ENCODE data around the gene CLEC16A.
"Not testable (repeated sequence)": the region's sequence is repeated elsewhere in the genome, so short reads cannot be mapped to it uniquely, and the experiment has no call there.

The CLEC16A gene

GRCh38 chr16:10926867-10927266 lies 17.5 kb upstream of the CLEC16A start:
- no CpG with 5 or more reads among the region's 5 CpGs for WGBS (ENCODE audit: insufficient coverage, insufficient read length)

GRCh38 chr16:10927497-10928112 lies 16.8 kb upstream of the CLEC16A start:
- no peak for DNase-seq (ENCODE audit: low read depth, low spot score)
- Histone ChIP-seq H3K9me3 (ENCODE audit: control insufficient read depth, insufficient read depth, low read length) (no peaks in the 10 kb centered on the region), H3K4me1 (ENCODE audit: control insufficient read depth, insufficient read depth, low read length) (peaks cover 5% of the 10 kb centered on the region), H3K27me3 (ENCODE audit: control insufficient read depth, insufficient read depth, low read length) (no peaks in the 10 kb centered on the region), H3K27ac (ENCODE audit: low read length) (no peak overlapping the region), H3K36me3 (ENCODE audit: control insufficient read depth, insufficient read depth, low read length) (0 out of 2 replicates have a peak, but pooled peaks cover 4% of the 10 kb centered on the region), H3K4me3 (ENCODE audit: low read length) (no peak overlapping the region)
- WGBS (ENCODE audit: insufficient coverage, insufficient read length): no CpG with 5 or more reads among the region's 11 CpGs

More at GRCh38 chr16:10926867-10927266, 17.5 kb upstream of the CLEC16A start:
- Histone ChIP-seq H3K27ac (ENCODE audit: low read length) (no peak overlapping the region), H3K36me3 (ENCODE audit: control insufficient read depth, insufficient read depth, low read length) (no peaks in the 10 kb centered on the region), H3K4me3 (ENCODE audit: low read length) (no peak overlapping the region; the same call in 1 of the 2 replicates), H3K4me1 (ENCODE audit: control insufficient read depth, insufficient read depth, low read length) (peaks cover 5% of the 10 kb centered on the region), H3K9me3 (ENCODE audit: control insufficient read depth, insufficient read depth, low read length) (no peaks in the 10 kb centered on the region), H3K27me3 (ENCODE audit: control insufficient read depth, insufficient read depth, low read length) (no peaks in the 10 kb centered on the region)
- DNase-seq (ENCODE audit: low read depth, low spot score): no peak

- not testable (repeated sequence) for H3K4me1 ChIP-seq (ENCODE audit: control insufficient read depth, insufficient read depth, low read length); H3K36me3 ChIP-seq (ENCODE audit: control insufficient read depth, insufficient read depth, low read length); DNase-seq (ENCODE audit: low read depth, low spot score); H3K27ac ChIP-seq (ENCODE audit: low read length); H3K27me3 ChIP-seq (ENCODE audit: control insufficient read depth, insufficient read depth, low read length); H3K4me3 ChIP-seq (ENCODE audit: low read length); H3K9me3 ChIP-seq (ENCODE audit: control insufficient read depth, insufficient read depth, low read length)
- no CpG with 5 or more reads among the region's 12 CpGs for WGBS (ENCODE audit: insufficient coverage, insufficient read length)
These were observed 15.3 kb upstream of the CLEC16A start for GRCh38 chr16:10929097-10929496.

GRCh38 chr16:10929853-10930754 lies 14.3 kb upstream of the CLEC16A start:
- H3K36me3 ChIP-seq (ENCODE audit: control insufficient read depth, insufficient read depth, low read length): 0 out of 2 replicates have a peak, but pooled peaks cover 4% of the 10 kb centered on the region
- H3K9me3 ChIP-seq (ENCODE audit: control insufficient read depth, insufficient read depth, low read length): no peaks in the 10 kb centered on the region
- H3K4me3 ChIP-seq (ENCODE audit: low read length): no peak overlapping the region
- H3K4me1 ChIP-seq (ENCODE audit: control insufficient read depth, insufficient read depth, low read length): no peaks in the 10 kb centered on the region
- no peak overlapping the region for H3K27ac ChIP-seq (ENCODE audit: low read length)
- WGBS (ENCODE audit: insufficient coverage, insufficient read length): no CpG with 5 or more reads among the region's 15 CpGs
- no peaks in the 10 kb centered on the region for H3K27me3 ChIP-seq (ENCODE audit: control insufficient read depth, insufficient read depth, low read length)
- DNase-seq (ENCODE audit: low read depth, low spot score): no peak

- no CpG with 5 or more reads among the region's 2 CpGs for WGBS (ENCODE audit: insufficient coverage, insufficient read length)
- no peak overlapping the region for H3K27ac ChIP-seq (ENCODE audit: low read length)
These were observed 13.6 kb upstream of the CLEC16A start for GRCh38 chr16:10930755-10931093.

GRCh38 chr16:10931134-10931533 lies 13.2 kb upstream of the CLEC16A start:
- no peaks in the 10 kb centered on the region for H3K27me3 ChIP-seq (ENCODE audit: control insufficient read depth, insufficient read depth, low read length)
- H3K36me3 ChIP-seq (ENCODE audit: control insufficient read depth, insufficient read depth, low read length): 0 out of 2 replicates have a peak, but pooled peaks cover 4% of the 10 kb centered on the region
- WGBS (ENCODE audit: insufficient coverage, insufficient read length): no CpG with 5 or more reads among the region's 7 CpGs

More at GRCh38 chr16:10930755-10931093, 13.6 kb upstream of the CLEC16A start:
- H3K27me3 ChIP-seq (ENCODE audit: control insufficient read depth, insufficient read depth, low read length): no peaks in the 10 kb centered on the region
- no peak overlapping the region for H3K4me3 ChIP-seq (ENCODE audit: low read length)
- DNase-seq (ENCODE audit: low read depth, low spot score): no peak
- H3K36me3 ChIP-seq (ENCODE audit: control insufficient read depth, insufficient read depth, low read length): 0 out of 2 replicates have a peak, but pooled peaks cover 4% of the 10 kb centered on the region
- H3K9me3 ChIP-seq (ENCODE audit: control insufficient read depth, insufficient read depth, low read length): no peaks in the 10 kb centered on the region
- no peaks in the 10 kb centered on the region for H3K4me1 ChIP-seq (ENCODE audit: control insufficient read depth, insufficient read depth, low read length)

GRCh38 chr16:10931977-10932632 lies 12.3 kb upstream of the CLEC16A start:
- H3K4me3 ChIP-seq (ENCODE audit: low read length): no peak overlapping the region
- DNase-seq (ENCODE audit: low read depth, low spot score): no peak
- no peaks in the 10 kb centered on the region for H3K9me3 ChIP-seq (ENCODE audit: control insufficient read depth, insufficient read depth, low read length)
- H3K27ac ChIP-seq (ENCODE audit: low read length): no peak overlapping the region
- no CpG with 5 or more reads among the region's 11 CpGs for WGBS (ENCODE audit: insufficient coverage, insufficient read length)
- H3K27me3 ChIP-seq (ENCODE audit: control insufficient read depth, insufficient read depth, low read length): no peaks in the 10 kb centered on the region
- 0 out of 2 replicates have a peak, but pooled peaks cover 4% of the 10 kb centered on the region for H3K36me3 ChIP-seq (ENCODE audit: control insufficient read depth, insufficient read depth, low read length)
- H3K4me1 ChIP-seq (ENCODE audit: control insufficient read depth, insufficient read depth, low read length): no peaks in the 10 kb centered on the region

More at GRCh38 chr16:10931134-10931533, 13.2 kb upstream of the CLEC16A start:
- DNase-seq (ENCODE audit: low read depth, low spot score): no peak
- Histone ChIP-seq H3K27ac (ENCODE audit: low read length) (no peak overlapping the region), H3K4me1 (ENCODE audit: control insufficient read depth, insufficient read depth, low read length) (no peaks in the 10 kb centered on the region), H3K9me3 (ENCODE audit: control insufficient read depth, insufficient read depth, low read length) (no peaks in the 10 kb centered on the region), H3K4me3 (ENCODE audit: low read length) (no peak overlapping the region)

- DNase-seq (ENCODE audit: low read depth, low spot score): no peak
- no peak overlapping the region for H3K4me3 ChIP-seq (ENCODE audit: low read length)
- H3K9me3 ChIP-seq (ENCODE audit: control insufficient read depth, insufficient read depth, low read length): no peaks in the 10 kb centered on the region
- H3K27ac ChIP-seq (ENCODE audit: low read length): no peak overlapping the region
- 0 out of 2 replicates have a peak, but pooled peaks cover 4% of the 10 kb centered on the region for H3K36me3 ChIP-seq (ENCODE audit: control insufficient read depth, insufficient read depth, low read length)
- H3K27me3 ChIP-seq (ENCODE audit: control insufficient read depth, insufficient read depth, low read length): no peaks in the 10 kb centered on the region
- no CpG with 5 or more reads among the region's 11 CpGs for WGBS (ENCODE audit: insufficient coverage, insufficient read length)
- no peaks in the 10 kb centered on the region for H3K4me1 ChIP-seq (ENCODE audit: control insufficient read depth, insufficient read depth, low read length)
These were observed 11.2 kb upstream of the CLEC16A start for GRCh38 chr16:10932959-10933710.

GRCh38 chr16:10933865-10934264 lies 10.5 kb upstream of the CLEC16A start:
- H3K9me3 ChIP-seq (ENCODE audit: control insufficient read depth, insufficient read depth, low read length): no peaks in the 10 kb centered on the region
- no peaks in the 10 kb centered on the region for H3K4me1 ChIP-seq (ENCODE audit: control insufficient read depth, insufficient read depth, low read length)
- no peak overlapping the region for H3K27ac ChIP-seq (ENCODE audit: low read length)
- no peak overlapping the region for H3K4me3 ChIP-seq (ENCODE audit: low read length)
- no peaks in the 10 kb centered on the region for H3K27me3 ChIP-seq (ENCODE audit: control insufficient read depth, insufficient read depth, low read length)
- no CpG with 5 or more reads among the region's 8 CpGs for WGBS (ENCODE audit: insufficient coverage, insufficient read length)
- 0 out of 2 replicates have a peak, but pooled peaks cover 4% of the 10 kb centered on the region for H3K36me3 ChIP-seq (ENCODE audit: control insufficient read depth, insufficient read depth, low read length)
- DNase-seq (ENCODE audit: low read depth, low spot score): no peak
